HepG2 (cell line): ENCODE results near the gene CTRL. TPM values are rescaled to one million over a fixed set of nuclear protein-coding genes. Genes with fewer than 3 reads are reported as not detected.

Source experiments
- CC2D1A ChIP-seq: sonication (generic); formaldehyde crosslinking; IDR thresholded peaks from 2 replicates; pipeline ENCODE4 v1.8.1; 2023; ENCODE audit warnings: mild to moderate bottlenecking, missing genetic modification reagents
- CHD4 ChIP-seq: fragments of 200-600 bp; sonication (generic); IDR thresholded peaks from 2 replicates; pipeline ENCODE4 v1.7.0; 2017; ENCODE audit warnings: mild to moderate bottlenecking, low read length, borderline replicate concordance
- FOXJ3 ChIP-seq: sonication (generic); formaldehyde crosslinking; IDR thresholded peaks from 2 replicates; pipeline ENCODE4 v1.4.0; 2020; ENCODE audit warnings: missing genetic modification reagents, mild to moderate bottlenecking, borderline replicate concordance
- GTF3A ChIP-seq: sonication (generic); formaldehyde crosslinking; conservative IDR thresholded peaks from 2 replicates; pipeline ENCODE4 v1.4.0; 2020; ENCODE audit warnings: mild to moderate bottlenecking, missing genetic modification reagents
- HMG20A ChIP-seq: IDR thresholded peaks from 2 replicates; pipeline ENCODE4 v1.6.1; 2016; ENCODE audit warnings: borderline replicate concordance
- JUN ChIP-seq: sonication (generic); formaldehyde crosslinking; IDR thresholded peaks from 2 replicates; pipeline ENCODE4 v1.4.0; 2020; ENCODE audit warnings: mild to moderate bottlenecking, missing genetic modification reagents
- MBNL3 ChIP-seq: fragments of 250-450 bp; sonication (Bioruptor Pico); conservative IDR thresholded peaks from 2 replicates; pipeline ENCODE4 v1.8.0; 2022; ENCODE audit warnings: mild to moderate bottlenecking, inconsistent platforms
- REPIN1 ChIP-seq: sonication (generic); formaldehyde crosslinking; IDR thresholded peaks from 2 replicates; pipeline ENCODE4 v1.8.0; 2022; ENCODE audit warnings: missing genetic modification reagents, low read depth, mild to moderate bottlenecking, borderline replicate concordance
- RFX5 ChIP-seq: IDR thresholded peaks from 2 replicates; pipeline ENCODE4 v1.6.1; 2011; ENCODE audit warnings: low read depth, low read length, improper control_type of control experiment
- SALL2 ChIP-seq: sonication (generic); formaldehyde crosslinking; IDR thresholded peaks from 2 replicates; pipeline ENCODE4 v1.8.1; 2023; ENCODE audit warnings: mild to moderate bottlenecking, missing genetic modification reagents, inconsistent platforms
- ZIK1 ChIP-seq: sonication (generic); formaldehyde crosslinking; IDR thresholded peaks from 2 replicates; pipeline ENCODE4 v1.5.0; 2020; ENCODE audit warnings: mild to moderate bottlenecking, low read depth, missing genetic modification reagents, borderline replicate concordance
- ZNF160 ChIP-seq: sonication (generic); formaldehyde crosslinking; IDR thresholded peaks from 2 replicates; pipeline ENCODE4 v1.8.0; 2022; ENCODE audit warnings: mild to moderate bottlenecking, inconsistent platforms, missing genetic modification reagents
- ZNF329 ChIP-seq: sonication (generic); formaldehyde crosslinking; IDR thresholded peaks from 2 replicates; pipeline ENCODE4 v1.9.0; 2021; ENCODE audit warnings: low read depth, mild to moderate bottlenecking, missing genetic modification reagents
- ZNF343 ChIP-seq: sonication (generic); formaldehyde crosslinking; IDR thresholded peaks from 2 replicates; pipeline ENCODE4 v1.4.0; 2020; ENCODE audit warnings: mild to moderate bottlenecking, missing genetic modification reagents
- ZNF441 ChIP-seq: sonication (generic); formaldehyde crosslinking; IDR thresholded peaks from 2 replicates; pipeline ENCODE4 v1.7.0; 2021; ENCODE audit warnings: missing genetic modification reagents, borderline replicate concordance
- ZNF451 ChIP-seq: sonication (generic); formaldehyde crosslinking; IDR thresholded peaks from 2 replicates; pipeline ENCODE4 v1.5.0; 2020; ENCODE audit warnings: mild to moderate bottlenecking, missing genetic modification reagents
- ZNF776 ChIP-seq: sonication (generic); formaldehyde crosslinking; IDR thresholded peaks from 2 replicates; pipeline ENCODE4 v1.4.0; 2020; ENCODE audit warnings: mild to moderate bottlenecking, missing genetic modification reagents
- ZNF790 ChIP-seq: sonication (generic); formaldehyde crosslinking; IDR thresholded peaks from 2 replicates; pipeline ENCODE4 v1.8.0; 2022; ENCODE audit warnings: missing genetic modification reagents, mild to moderate bottlenecking, borderline replicate concordance
- polyA plus RNA-seq, 8 experiments: library from polyadenylated mRNA; depleted of rRNA in 3 of 8; stranded (reverse) in 7 of 8; unstranded in 1 of 8; fragments of >200 nt; fragmentation: Illumina TruSeq in 4 of 8; extraction: Trizol in 4 of 8; gene quantifications; 2 replicates each; pipeline versions ENCODE4 v1.2.1 to v1.2.3, GENCODE V29; 2011 to 2016; ENCODE audit warnings: low read depth in 4 of 8, missing spikeins in 1 of 8, mixed read lengths in 1 of 8; ENCODE audit not compliant: insufficient read depth in 1 of 8
- total RNA-seq, 5 experiments: library from RNA; depleted of rRNA; stranded (reverse); fragments of >200 nt; fragmentation: Illumina TruSeq; extraction: Trizol; gene quantifications; 2 replicates each; pipeline ENCODE4 v1.2.3, GENCODE V29; 2016; ENCODE audit warnings: low read depth in 1 of 5
- TF ChIP-seq, protein P1 (sequence below): sonication (generic); formaldehyde crosslinking; IDR thresholded peaks from 2 replicates; pipeline ENCODE4 v1.5.1; 2020; ENCODE audit warnings: mild to moderate bottlenecking, missing genetic modification reagents, moderate library complexity
- TF ChIP-seq, protein P2 (sequence below): sonication (generic); formaldehyde crosslinking; IDR thresholded peaks from 2 replicates; pipeline ENCODE4 v1.8.1; 2022; ENCODE audit warnings: mild to moderate bottlenecking, missing genetic modification reagents
- TF ChIP-seq, protein P3 (sequence below): sonication (generic); formaldehyde crosslinking; IDR thresholded peaks from 2 replicates; pipeline ENCODE4 v1.8.1; 2023; ENCODE audit warnings: missing genetic modification reagents, mild to moderate bottlenecking, borderline replicate concordance

The CTRL gene
- total and polyA plus RNA-seq, 2 of the 13 experiments (the other 11 are each of a cell fraction or from before 2014, with no cell fraction given): 1.9 to 2.7 TPM

DNA sequence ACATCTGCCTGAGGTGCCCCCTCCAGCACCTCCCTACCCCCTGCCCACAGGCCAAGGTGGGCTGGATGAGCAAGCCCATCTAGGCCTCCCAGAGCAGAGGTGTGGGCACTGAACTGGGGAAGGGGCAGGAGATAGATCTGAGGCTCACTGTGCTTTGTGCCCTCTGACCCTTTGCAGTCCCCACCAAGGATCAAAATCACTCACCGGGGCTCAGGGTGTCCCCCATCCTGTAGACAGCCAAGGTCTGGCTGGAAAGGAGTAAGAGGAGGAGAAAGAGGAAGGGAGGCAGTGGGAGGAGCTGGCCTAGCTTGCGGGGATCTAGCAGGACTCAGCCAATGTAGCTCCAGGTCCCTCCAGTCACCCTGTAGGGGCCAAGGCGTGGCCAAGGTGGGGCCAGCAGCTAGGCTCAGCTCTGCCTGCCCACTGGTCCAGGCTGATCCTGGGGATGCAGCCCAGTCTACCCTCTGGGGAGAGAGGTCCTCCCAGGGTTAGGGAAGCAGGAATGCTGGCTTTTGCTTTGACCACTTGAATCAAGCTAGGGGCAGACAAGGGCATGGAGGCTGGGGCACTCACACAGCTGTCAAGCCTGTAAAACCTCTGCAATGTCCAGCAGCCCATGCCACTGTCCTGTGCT is 35.0 kb upstream of the CTRL start (continued):
- TF ChIP-seq GTF3A (CRISPR knock-in tag) (no peak; the same call in 1 of the 2 replicates), ZNF451 (CRISPR knock-in tag) (no peak), JUN (CRISPR knock-in tag) (0 out of 2 replicates have a peak, but pooled peaks have one; percentile 14), ZNF329 (CRISPR knock-in tag) (no peak), REPIN1 (CRISPR knock-in tag) (peak; percentile 60; the same call in 1 of the 2 replicates), ZIK1 (no peak), ZNF790 (CRISPR knock-in tag) (no peak), FOXJ3 (CRISPR knock-in tag) (no peak), CC2D1A (CRISPR knock-in tag) (0 out of 2 replicates have a peak, but pooled peaks have one; percentile 6), HMG20A (no peak), ZNF160 (CRISPR knock-in tag) (no peak), ZNF343 (CRISPR knock-in tag) (no peak), ZNF441 (CRISPR knock-in tag) (no peak), CHD4 (no peak), MBNL3 (CRISPR knock-in tag) (no peak), SALL2 (CRISPR knock-in tag) (no peak), RFX5 (no peak), ZNF776 (CRISPR knock-in tag) (no peak)
- TF ChIP-seq, protein P1, sequence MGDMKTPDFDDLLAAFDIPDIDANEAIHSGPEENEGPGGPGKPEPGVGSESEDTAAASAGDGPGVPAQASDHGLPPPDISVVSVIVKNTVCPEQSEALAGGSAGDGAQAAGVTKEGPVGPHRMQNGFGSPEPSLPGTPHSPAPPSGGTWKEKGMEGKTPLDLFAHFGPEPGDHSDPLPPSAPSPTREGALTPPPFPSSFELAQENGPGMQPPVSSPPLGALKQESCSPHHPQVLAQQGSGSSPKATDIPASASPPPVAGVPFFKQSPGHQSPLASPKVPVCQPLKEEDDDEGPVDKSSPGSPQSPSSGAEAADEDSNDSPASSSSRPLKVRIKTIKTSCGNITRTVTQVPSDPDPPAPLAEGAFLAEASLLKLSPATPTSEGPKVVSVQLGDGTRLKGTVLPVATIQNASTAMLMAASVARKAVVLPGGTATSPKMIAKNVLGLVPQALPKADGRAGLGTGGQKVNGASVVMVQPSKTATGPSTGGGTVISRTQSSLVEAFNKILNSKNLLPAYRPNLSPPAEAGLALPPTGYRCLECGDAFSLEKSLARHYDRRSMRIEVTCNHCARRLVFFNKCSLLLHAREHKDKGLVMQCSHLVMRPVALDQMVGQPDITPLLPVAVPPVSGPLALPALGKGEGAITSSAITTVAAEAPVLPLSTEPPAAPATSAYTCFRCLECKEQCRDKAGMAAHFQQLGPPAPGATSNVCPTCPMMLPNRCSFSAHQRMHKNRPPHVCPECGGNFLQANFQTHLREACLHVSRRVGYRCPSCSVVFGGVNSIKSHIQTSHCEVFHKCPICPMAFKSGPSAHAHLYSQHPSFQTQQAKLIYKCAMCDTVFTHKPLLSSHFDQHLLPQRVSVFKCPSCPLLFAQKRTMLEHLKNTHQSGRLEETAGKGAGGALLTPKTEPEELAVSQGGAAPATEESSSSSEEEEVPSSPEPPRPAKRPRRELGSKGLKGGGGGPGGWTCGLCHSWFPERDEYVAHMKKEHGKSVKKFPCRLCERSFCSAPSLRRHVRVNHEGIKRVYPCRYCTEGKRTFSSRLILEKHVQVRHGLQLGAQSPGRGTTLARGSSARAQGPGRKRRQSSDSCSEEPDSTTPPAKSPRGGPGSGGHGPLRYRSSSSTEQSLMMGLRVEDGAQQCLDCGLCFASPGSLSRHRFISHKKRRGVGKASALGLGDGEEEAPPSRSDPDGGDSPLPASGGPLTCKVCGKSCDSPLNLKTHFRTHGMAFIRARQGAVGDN (CRISPR knock-in tag): peak; percentile 91
- TF ChIP-seq, protein P2, sequence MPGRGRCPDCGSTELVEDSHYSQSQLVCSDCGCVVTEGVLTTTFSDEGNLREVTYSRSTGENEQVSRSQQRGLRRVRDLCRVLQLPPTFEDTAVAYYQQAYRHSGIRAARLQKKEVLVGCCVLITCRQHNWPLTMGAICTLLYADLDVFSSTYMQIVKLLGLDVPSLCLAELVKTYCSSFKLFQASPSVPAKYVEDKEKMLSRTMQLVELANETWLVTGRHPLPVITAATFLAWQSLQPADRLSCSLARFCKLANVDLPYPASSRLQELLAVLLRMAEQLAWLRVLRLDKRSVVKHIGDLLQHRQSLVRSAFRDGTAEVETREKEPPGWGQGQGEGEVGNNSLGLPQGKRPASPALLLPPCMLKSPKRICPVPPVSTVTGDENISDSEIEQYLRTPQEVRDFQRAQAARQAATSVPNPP: no peak
- TF ChIP-seq, protein P3, sequence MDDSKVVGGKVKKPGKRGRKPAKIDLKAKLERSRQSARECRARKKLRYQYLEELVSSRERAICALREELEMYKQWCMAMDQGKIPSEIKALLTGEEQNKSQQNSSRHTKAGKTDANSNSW (CRISPR knock-in tag): no peak
